ENCODE measurements around the gene CPED1.

DNA sequence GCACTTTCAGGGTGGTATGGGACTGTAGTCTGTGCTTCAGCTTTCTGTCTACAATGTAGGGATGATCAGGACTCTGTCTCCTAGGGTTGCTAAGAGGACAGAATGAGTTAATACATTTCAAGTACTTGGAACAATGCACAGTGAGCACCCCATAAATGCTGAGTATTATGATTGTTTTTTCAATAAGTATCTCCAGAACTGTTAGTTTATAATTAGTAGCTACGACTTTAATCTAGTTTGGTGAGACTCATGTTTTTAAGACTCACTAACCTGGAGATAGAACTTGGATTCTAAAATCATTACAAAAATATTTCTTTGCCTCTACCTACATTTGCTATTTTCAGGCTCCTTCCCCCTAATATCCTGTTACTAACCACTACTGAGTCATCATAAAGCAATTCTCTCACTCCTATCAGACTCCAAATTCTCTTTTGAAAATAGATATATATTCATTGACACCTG, 95.3 kb downstream of the CPED1 start:
- TF ChIP-seq POLR2A (IDR thresholded peaks at IDR 0.05), result no peak
- TF ChIP-seq CTCF (IDR thresholded peaks at IDR 0.05), result no peak
